IPS-18a (cell line): ENCODE results near the gene ARHGAP24.
A peak's percentile ranks its signal among the peaks of the same experiment; 100 is the strongest.
"Not testable (repeated sequence)": the region's sequence is repeated elsewhere in the genome, so short reads cannot be mapped to it uniquely, and the experiment has no call there.

ENCODE experiments used
- H3K27ac ChIP-seq: one replicate; pipeline ENCODE4 v1.5.1; 2013; ENCODE audit warnings: low read length
- H3K27me3 ChIP-seq: one replicate; pipeline ENCODE4 v1.6.1; 2013; ENCODE audit warnings: mild to moderate bottlenecking, low read length; ENCODE audit not compliant: control insufficient read depth, insufficient read depth
- H3K36me3 ChIP-seq: one replicate; pipeline ENCODE4 v1.6.1; 2013; ENCODE audit warnings: low read depth, low read length; ENCODE audit not compliant: control insufficient read depth
- H3K4me1 ChIP-seq: one replicate; pipeline ENCODE4 v1.6.1; 2013; ENCODE audit warnings: low read depth, low read length; ENCODE audit not compliant: control insufficient read depth
- H3K4me3 ChIP-seq: one replicate; pipeline ENCODE4 v1.5.1; 2013; ENCODE audit warnings: low read length
- H3K9ac ChIP-seq: one replicate; pipeline ENCODE4 v1.6.1; 2013; ENCODE audit warnings: mild to moderate bottlenecking, low read length, moderate library complexity
- H3K9me3 ChIP-seq: one replicate; pipeline ENCODE4 v1.6.1; 2013; ENCODE audit warnings: low read depth, low read length; ENCODE audit not compliant: control insufficient read depth

The ARHGAP24 gene

GRCh38 chr4:85818700-85819099, 343.8 kb downstream of the ARHGAP24 start:
- no peaks in the 10 kb centered on the region for H3K9me3 ChIP-seq
- no peak overlapping the region for H3K27ac ChIP-seq
- H3K4me3 ChIP-seq, result no peak overlapping the region

GRCh38 chr4:85820101-85820500, 345.2 kb downstream of the ARHGAP24 start:
- peaks cover 12% of the 10 kb centered on the region for H3K4me1 ChIP-seq
- not testable (repeated sequence) for H3K9ac ChIP-seq, H3K36me3 ChIP-seq, H3K27ac ChIP-seq, H3K9me3 ChIP-seq, H3K4me3 ChIP-seq, H3K27me3 ChIP-seq

More at GRCh38 chr4:85818700-85819099, 343.8 kb downstream of the ARHGAP24 start:
- peaks cover 7% of the 10 kb centered on the region for H3K4me1 ChIP-seq
- H3K9ac ChIP-seq, result no peak overlapping the region
- no peaks in the 10 kb centered on the region for H3K36me3 ChIP-seq
- H3K27me3 ChIP-seq, result no peaks in the 10 kb centered on the region

- H3K4me1 ChIP-seq, result peaks cover 26% of the 10 kb centered on the region
- H3K9ac ChIP-seq, result no peak overlapping the region
- H3K36me3 ChIP-seq, result no peaks in the 10 kb centered on the region
- no peak overlapping the region for H3K27ac ChIP-seq
- H3K4me3 ChIP-seq, result no peak overlapping the region
- H3K27me3 ChIP-seq, result no peaks in the 10 kb centered on the region
- no peaks in the 10 kb centered on the region for H3K9me3 ChIP-seq
Observed at GRCh38 chr4:85821688-85822455, 346.9 kb downstream of the ARHGAP24 start.

GRCh38 chr4:85823295-85823694, 348.3 kb downstream of the ARHGAP24 start:
- H3K36me3 ChIP-seq, result no peaks in the 10 kb centered on the region
- no peaks in the 10 kb centered on the region for H3K9me3 ChIP-seq
- H3K27ac ChIP-seq, result no peak overlapping the region
- no peak overlapping the region for H3K4me3 ChIP-seq
- H3K9ac ChIP-seq, result no peak overlapping the region
- H3K4me1 ChIP-seq, result peaks cover 35% of the 10 kb centered on the region
- no peaks in the 10 kb centered on the region for H3K27me3 ChIP-seq

DNA sequence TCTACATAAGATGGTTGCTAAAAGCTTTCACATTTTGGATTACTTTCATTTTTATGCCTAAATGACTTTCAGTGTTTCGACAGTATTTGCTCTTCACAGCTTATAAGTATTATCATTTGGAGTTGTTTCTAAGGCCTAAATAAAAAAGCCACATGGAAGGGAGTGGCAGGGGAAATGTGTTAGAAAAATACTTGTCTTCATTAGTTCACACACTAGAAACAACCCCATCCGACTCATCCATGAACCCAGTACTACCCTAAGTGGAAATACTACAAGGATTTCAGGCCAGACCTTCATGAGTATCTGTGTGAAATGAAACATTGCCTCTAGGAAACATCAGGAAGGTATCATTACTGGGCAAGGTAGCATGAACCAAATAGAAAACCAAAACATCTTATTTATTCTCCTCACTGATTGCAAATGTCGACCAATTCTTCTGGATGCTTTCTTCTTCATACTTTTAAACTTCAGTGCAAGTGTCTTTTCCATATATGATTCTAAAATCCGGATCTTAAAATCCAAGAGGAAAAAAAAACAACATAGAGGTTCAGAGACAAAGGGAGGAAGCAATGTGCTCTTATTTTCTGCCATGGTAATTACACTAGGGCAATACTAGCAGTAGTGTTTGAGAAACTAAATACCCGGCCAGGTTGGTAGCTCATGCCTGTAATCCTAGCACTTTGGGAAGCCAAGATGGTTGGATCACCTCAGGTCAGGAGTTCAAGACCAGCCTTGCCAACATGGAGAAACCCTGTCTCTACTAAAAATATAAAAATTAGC, 349.4 kb downstream of the ARHGAP24 start:
- Histone ChIP-seq H3K27ac (no peak overlapping the region), H3K9me3 (no peaks in the 10 kb centered on the region), H3K36me3 (no peaks in the 10 kb centered on the region), H3K4me1 (peaks cover 34% of the 10 kb centered on the region), H3K9ac (no peak overlapping the region), H3K27me3 (no peaks in the 10 kb centered on the region), H3K4me3 (no peak overlapping the region)

GRCh38 chr4:85826060-85826678, 351.2 kb downstream of the ARHGAP24 start:
- Histone ChIP-seq H3K9me3 (no peaks in the 10 kb centered on the region), H3K9ac (peak overlapping the region; percentile 26), H3K4me3 (peak overlapping the region; percentile 21), H3K27ac (peak overlapping the region; percentile 38), H3K36me3 (no peaks in the 10 kb centered on the region), H3K27me3 (no peaks in the 10 kb centered on the region), H3K4me1 (peaks cover 34% of the 10 kb centered on the region)

GRCh38 chr4:85828027-85828890, 353.3 kb downstream of the ARHGAP24 start:
- no peak overlapping the region for H3K9ac ChIP-seq
- no peaks in the 10 kb centered on the region for H3K9me3 ChIP-seq
- no peak overlapping the region for H3K27ac ChIP-seq
- peaks cover 33% of the 10 kb centered on the region for H3K4me1 ChIP-seq
- no peak overlapping the region for H3K4me3 ChIP-seq
- no peaks in the 10 kb centered on the region for H3K36me3 ChIP-seq
- no peaks in the 10 kb centered on the region for H3K27me3 ChIP-seq

DNA sequence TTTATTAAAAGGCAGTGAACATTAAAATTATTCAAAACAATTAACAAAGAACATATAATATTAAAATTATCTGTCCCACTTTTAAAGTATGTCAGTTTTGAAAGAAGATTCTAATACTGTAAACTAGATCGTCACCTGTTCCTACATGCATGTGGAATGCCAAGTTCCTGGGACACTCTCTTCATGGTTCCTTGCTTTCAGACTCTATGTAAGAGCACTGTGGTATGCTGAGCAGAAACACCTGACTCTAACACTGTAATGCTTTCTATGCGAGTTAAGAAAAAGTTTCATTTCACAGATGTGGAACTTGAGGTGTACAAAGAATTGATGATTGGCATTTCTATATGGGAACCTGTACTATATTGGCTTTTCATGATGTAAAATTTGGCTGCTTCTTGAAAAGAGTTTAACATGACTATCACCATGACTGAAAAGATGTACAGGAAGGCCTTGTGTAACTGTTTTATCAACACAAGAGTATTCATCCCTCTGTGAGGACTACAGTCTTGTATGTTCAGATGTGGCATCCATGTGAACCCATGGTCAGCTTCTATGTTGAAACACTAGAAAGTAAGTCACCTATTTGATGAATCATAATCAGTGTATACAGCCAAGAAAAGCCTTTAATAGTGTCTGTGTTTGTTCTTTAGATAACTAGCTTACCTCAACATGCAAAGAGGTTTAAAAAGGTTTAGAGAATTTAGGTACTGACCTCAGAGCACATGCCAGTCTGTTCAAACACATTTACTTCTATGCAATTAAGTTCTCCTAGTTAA, 354.5 kb downstream of the ARHGAP24 start:
- Histone ChIP-seq H3K9me3 (no peaks in the 10 kb centered on the region), H3K9ac (no peak overlapping the region), H3K36me3 (no peaks in the 10 kb centered on the region), H3K27ac (no peak overlapping the region), H3K4me1 (peaks cover 26% of the 10 kb centered on the region), H3K27me3 (no peaks in the 10 kb centered on the region), H3K4me3 (no peak overlapping the region)

DNA sequence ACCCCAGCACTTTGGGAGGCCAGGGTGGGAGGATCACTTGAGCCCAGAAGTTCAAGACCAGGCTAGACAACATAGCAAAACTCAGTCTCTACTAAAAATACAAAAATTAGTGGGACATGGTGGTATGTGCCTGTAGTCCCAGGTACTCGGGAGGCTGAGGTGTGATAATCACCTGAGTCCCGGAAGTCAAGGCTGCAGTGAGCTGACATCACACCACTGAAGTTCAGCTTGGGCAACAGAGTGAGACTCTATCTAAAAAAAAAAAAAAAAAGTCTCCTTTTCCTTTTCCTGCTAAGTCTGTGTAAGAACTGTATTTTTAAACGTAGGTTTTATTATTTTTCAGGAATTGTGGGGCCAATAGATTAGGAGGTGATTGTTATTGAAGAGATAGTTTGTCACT, 356.7 kb downstream of the ARHGAP24 start:
- Histone ChIP-seq H3K4me3 (no peak overlapping the region), H3K4me1 (peaks cover 14% of the 10 kb centered on the region), H3K27me3 (no peaks in the 10 kb centered on the region), H3K27ac (no peak overlapping the region), H3K9me3 (no peaks in the 10 kb centered on the region), H3K36me3 (no peaks in the 10 kb centered on the region), H3K9ac (no peak overlapping the region)

DNA sequence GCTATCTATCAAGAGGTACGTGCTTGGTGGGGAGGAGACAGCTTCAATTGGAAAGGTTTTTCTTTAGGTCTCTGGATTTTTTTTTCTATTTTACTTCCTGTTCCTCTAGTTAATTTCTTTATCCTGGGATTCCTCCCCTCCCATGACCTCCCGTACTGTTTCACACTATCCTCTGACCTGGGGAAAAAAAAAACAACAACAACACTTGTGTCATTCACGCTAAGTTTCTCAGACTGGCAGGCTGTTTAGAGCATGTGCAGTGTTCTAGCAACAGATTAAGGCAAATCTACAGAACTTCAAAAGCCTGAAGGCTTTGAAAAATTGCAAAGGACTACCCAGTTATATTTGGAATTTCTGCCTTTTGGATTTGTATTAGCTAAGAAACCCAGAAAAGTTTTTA, 358.4 kb downstream of the ARHGAP24 start:
- Histone ChIP-seq H3K27ac (no peak overlapping the region), H3K27me3 (no peaks in the 10 kb centered on the region), H3K4me1 (peaks cover under 1% of the 10 kb centered on the region), H3K36me3 (no peaks in the 10 kb centered on the region), H3K4me3 (no peak overlapping the region), H3K9me3 (no peaks in the 10 kb centered on the region), H3K9ac (no peak overlapping the region)
